ENCODE data around the gene AMY1A.
"Not testable (repeated sequence)": the region's sequence is repeated elsewhere in the genome, so short reads cannot be mapped to it uniquely, and the experiment has no call there.

Gene AMY1A

DNA sequence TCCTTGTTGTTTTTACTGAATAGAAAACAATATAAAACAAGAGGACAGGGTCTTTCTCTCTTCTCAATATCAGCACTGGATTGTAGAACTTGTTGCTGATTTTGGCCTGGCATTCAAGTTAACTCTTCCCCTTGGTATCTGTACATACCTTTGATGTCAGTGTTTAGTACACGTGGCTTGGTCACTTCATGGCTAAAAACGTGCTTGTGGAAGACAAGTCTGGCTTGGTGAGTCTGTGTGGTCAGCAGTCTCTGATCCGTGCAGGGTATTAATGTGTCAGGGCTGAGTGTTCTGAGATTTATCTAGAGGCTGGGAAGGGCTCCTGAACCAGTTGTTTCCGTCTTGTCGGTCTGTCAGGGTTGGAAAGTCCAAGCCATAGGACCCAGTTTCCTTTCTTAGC lies at the start of gene AMY1A:
Gene AMY1A (plus strand): TSS at position 301 of the 400 bp plus-strand sequence. CDS start 571 bp downstream, outside the sequence.
- not testable (repeated sequence) for H3K4me3 ChIP-seq (ENCODE audit: low read depth, low read length)

DNA sequence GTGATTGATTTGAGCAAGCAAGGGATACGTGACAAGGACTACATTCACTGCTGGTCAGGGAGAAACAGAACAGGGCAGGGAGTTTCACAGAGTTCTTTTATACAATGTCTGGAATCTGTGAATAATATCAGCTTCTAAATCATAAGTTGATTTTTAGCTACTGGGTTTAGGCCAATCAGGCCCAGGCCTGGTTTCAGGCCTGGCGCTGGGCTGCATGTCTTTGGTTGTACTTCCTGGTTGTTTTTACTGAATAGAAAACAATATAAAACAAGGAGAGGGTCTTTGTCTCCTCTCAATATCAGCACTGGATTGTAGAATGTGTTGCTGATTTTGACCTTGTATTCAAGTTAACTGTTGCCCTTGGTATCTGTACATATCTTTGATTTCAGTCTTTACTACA lies 39.2 kb upstream of the AMY1A start:
- H3K4me3 ChIP-seq (ENCODE audit: low read depth, low read length): no peak overlapping the region
- TF ChIP-seq, protein P1, sequence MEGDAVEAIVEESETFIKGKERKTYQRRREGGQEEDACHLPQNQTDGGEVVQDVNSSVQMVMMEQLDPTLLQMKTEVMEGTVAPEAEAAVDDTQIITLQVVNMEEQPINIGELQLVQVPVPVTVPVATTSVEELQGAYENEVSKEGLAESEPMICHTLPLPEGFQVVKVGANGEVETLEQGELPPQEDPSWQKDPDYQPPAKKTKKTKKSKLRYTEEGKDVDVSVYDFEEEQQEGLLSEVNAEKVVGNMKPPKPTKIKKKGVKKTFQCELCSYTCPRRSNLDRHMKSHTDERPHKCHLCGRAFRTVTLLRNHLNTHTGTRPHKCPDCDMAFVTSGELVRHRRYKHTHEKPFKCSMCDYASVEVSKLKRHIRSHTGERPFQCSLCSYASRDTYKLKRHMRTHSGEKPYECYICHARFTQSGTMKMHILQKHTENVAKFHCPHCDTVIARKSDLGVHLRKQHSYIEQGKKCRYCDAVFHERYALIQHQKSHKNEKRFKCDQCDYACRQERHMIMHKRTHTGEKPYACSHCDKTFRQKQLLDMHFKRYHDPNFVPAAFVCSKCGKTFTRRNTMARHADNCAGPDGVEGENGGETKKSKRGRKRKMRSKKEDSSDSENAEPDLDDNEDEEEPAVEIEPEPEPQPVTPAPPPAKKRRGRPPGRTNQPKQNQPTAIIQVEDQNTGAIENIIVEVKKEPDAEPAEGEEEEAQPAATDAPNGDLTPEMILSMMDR (IDR thresholded peaks at IDR 0.05; ENCODE audit: borderline replicate concordance, insufficient read depth, low read depth, low read length): no peak

DNA sequence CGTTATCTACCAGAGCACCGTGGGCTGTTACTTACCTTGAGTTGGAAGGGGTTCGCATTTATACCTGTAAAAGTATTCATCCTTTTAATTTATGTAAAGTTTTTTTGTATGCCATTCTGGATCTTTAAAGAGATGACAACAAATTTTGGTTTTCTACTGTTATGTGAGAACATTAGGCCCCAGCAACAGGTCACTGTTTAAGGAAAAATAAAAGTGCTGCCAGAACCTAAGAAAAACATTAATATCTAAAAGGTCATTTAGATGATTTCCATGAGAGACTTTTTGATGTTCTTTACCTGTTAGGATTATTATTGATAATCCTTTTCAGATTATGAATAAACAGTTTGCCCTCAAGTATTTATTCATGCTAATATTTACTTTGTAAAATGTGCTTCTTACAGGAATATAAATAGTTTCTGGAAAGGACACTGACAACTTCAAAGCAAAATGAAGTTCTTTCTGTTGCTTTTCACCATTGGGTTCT lies 38.5 kb upstream of the AMY1A start, which contains the start of gene AMY2A:
Gene AMY2A (plus strand): TSS at position 434 of the 484 bp plus-strand sequence. CDS start 14 bp downstream, at position 448.
- not testable (repeated sequence) for H3K4me3 ChIP-seq (ENCODE audit: low read depth, low read length)

DNA sequence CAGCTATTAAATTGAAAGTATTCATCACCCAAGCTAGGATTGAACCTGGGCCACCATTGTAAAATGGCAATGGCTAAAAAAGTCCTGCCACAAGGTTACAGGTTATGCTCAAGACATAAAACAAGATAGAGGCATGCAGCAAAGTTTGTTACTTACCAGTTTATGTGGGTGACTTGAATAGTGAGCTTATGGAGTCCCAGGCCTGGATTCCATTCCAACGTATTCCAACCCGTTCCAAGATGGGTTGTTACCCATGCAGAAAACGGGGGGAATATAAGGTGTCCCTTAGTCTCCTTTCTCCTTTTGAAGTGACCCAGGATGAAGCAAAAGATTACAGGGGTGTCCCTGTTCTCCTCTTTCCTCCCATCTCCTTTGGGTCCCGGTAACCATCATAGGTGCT lies 28.1 kb upstream of the AMY1A start:
- not testable (repeated sequence) for H3K4me3 ChIP-seq (ENCODE audit: low read depth, low read length)

DNA sequence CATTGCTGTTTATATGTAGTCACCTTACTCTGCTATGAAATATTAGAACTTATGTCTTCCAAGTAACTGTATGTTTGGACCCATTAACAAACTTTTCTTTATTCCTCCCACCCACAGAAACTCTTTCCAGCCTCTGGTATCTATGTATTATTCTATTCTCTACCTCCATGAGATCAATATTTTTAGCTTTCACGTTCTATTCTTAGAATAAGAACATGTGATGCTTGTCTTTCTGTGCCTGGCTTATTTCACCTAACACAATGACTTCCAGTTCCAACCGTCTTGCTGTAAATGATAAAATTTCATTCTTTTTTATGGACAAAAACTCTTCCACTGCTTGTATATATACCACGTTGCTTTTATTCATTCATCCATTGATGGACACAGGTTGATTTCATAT lies 14.4 kb upstream of the AMY1A start:
- H3K4me3 ChIP-seq (ENCODE audit: low read depth, low read length): not testable (repeated sequence)

DNA sequence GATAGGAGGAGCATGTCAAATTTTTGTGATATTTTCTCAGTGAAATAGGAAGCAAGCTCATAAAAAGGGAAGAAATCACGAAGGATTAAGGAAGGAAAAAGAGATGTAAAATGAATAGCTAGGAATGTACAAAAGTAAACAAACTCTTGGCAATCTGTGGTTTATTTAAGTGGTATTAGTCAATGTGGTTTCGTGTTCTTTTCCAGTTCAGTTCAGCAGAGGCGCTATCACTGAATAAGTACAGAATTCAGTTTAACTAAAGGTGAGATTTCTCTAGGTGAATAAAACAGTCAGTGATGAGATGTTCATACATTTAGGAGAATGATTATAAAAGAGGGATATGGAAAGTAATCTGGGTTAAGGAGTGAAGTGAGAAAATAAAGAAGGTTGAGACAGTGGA lies 11.7 kb upstream of the AMY1A start:
- H3K4me3 ChIP-seq (ENCODE audit: low read depth, low read length): not testable (repeated sequence)

DNA sequence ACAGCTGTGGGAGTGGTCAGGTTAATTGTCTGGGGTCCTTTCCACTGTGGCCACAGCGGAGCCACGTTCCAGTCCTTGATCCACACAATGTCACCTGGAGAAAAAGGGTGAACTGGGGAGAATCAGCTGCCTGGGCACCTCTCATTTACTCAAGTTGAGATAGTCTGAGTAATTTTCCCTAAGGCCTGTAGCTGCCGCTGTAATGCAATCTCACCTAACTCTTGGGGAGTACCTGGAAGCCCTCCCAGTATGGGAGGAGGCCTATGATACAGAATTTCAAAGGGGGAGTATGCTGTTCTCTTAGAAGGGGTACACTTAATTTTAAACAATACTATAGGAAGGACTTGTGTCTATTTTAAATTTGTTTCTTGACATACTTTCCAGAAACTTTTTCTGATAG lies 5.3 kb upstream of the AMY1A start:
- not testable (repeated sequence) for H3K4me3 ChIP-seq (ENCODE audit: low read depth, low read length)

DNA sequence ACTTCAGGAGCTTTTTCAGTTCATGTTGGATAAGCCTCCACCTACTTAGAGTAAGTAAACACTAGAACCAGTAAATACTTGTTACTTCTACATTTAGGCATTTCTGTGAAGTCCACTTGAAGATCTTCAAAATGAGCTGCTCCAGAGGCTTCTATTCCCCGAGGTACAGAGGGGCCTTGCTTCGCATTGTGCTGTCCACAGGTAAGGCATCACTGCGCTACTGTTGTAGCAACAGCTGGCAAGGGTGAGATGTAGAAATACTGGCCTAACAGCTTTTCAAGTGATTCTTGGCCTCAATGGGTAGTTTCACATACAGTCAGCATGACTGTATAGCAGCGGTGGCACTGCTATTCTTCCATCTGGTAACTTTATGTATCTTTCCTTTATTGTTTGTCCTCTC lies 4.7 kb upstream of the AMY1A start:
- H3K4me3 ChIP-seq (ENCODE audit: low read depth, low read length): not testable (repeated sequence)

DNA sequence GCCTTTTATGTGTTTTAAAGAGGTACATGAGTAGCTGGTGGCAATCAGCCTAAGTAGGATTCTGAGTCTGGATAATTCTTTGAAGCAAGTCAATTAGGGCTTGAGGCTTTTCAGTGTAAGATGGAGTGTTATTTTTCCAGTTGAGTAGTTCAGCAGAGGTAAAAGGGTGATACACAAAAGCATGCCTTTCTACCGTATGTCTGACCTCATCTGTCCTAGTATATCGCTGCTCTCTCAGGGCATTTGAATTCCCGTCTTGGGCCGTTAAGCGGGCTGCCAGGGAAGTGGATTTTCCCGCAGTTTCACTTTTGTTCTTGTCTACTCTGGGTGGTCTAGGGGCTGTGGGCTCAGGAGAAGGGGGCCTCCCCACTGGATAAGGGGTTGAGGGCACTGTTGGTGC lies 1.4 kb upstream of the AMY1A start:
- H3K4me3 ChIP-seq (ENCODE audit: low read depth, low read length): not testable (repeated sequence)

DNA sequence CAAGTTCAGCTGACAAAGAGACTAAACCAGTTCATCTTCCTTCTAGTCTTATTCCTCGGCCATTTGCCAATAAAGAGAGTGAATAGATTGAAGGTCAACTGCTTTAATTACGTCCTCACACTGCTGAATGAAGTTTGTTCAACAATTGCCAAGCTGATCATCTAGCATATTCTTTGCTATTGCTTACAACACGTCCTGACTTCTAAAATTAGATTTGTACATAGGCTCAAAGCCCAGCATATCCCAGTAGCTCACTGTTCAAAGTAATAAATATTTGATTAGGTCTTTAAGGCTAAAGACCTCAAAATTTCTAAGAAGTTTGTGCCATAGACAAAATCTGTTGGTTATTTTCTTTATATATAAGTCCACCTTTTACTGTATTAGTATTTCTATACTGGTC lies 20.8 kb downstream of the AMY1A start:
- H3K4me3 ChIP-seq (ENCODE audit: low read depth, low read length): not testable (repeated sequence)

DNA sequence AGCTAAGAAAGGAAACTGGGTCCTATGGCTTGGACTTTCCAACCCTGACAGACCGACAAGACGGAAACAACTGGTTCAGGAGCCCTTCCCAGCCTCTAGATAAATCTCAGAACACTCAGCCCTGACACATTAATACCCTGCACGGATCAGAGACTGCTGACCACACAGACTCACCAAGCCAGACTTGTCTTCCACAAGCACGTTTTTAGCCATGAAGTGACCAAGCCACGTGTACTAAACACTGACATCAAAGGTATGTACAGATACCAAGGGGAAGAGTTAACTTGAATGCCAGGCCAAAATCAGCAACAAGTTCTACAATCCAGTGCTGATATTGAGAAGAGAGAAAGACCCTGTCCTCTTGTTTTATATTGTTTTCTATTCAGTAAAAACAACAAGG lies 40.5 kb downstream of the AMY1A start, which contains the start of gene AMY1B:
Gene AMY1B (minus strand): TSS at position 101 of the 400 bp plus-strand sequence. CDS start 571 bp downstream, outside the sequence.
- H3K4me3 ChIP-seq (ENCODE audit: low read depth, low read length): not testable (repeated sequence)

DNA sequence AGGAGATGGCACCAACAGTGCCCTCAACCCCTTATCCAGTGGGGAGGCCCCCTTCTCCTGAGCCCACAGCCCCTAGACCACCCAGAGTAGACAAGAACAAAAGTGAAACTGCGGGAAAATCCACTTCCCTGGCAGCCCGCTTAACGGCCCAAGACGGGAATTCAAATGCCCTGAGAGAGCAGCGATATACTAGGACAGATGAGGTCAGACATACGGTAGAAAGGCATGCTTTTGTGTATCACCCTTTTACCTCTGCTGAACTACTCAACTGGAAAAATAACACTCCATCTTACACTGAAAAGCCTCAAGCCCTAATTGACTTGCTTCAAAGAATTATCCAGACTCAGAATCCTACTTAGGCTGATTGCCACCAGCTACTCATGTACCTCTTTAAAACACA lies 41.9 kb downstream of the AMY1A start:
- not testable (repeated sequence) for H3K4me3 ChIP-seq (ENCODE audit: low read depth, low read length)

DNA sequence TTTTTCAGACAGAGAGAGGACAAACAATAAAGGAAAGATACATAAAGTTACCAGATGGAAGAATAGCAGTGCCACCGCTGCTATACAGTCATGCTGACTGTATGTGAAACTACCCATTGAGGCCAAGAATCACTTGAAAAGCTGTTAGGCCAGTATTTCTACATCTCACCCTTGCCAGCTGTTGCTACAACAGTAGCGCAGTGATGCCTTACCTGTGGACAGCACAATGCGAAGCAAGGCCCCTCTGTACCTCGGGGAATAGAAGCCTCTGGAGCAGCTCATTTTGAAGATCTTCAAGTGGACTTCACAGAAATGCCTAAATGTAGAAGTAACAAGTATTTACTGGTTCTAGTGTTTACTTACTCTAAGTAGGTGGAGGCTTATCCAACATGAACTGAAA lies 45.1 kb downstream of the AMY1A start:
- H3K4me3 ChIP-seq (ENCODE audit: low read depth, low read length): not testable (repeated sequence)

DNA sequence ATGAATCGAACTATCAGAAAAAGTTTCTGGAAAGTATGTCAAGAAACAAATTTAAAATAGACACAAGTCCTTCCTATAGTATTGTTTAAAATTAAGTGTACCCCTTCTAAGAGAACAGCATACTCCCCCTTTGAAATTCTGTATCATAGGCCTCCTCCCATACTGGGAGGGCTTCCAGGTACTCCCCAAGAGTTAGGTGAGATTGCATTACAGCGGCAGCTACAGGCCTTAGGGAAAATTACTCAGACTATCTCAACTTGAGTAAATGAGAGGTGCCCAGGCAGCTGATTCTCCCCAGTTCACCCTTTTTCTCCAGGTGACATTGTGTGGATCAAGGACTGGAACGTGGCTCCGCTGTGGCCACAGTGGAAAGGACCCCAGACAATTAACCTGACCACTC lies 45.7 kb downstream of the AMY1A start:
- H3K4me3 ChIP-seq (ENCODE audit: low read depth, low read length): not testable (repeated sequence)

DNA sequence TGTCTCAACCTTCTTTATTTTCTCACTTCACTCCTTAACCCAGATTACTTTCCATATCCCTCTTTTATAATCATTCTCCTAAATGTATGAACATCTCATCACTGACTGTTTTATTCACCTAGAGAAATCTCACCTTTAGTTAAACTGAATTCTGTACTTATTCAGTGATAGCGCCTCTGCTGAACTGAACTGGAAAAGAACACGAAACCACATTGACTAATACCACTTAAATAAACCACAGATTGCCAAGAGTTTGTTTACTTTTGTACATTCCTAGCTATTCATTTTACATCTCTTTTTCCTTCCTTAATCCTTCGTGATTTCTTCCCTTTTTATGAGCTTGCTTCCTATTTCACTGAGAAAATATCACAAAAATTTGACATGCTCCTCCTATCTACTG lies 52.1 kb downstream of the AMY1A start:
- not testable (repeated sequence) for H3K4me3 ChIP-seq (ENCODE audit: low read depth, low read length)

DNA sequence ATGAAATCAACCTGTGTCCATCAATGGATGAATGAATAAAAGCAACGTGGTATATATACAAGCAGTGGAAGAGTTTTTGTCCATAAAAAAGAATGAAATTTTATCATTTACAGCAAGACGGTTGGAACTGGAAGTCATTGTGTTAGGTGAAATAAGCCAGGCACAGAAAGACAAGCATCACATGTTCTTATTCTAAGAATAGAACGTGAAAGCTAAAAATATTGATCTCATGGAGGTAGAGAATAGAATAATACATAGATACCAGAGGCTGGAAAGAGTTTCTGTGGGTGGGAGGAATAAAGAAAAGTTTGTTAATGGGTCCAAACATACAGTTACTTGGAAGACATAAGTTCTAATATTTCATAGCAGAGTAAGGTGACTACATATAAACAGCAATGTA lies 54.8 kb downstream of the AMY1A start:
- H3K4me3 ChIP-seq (ENCODE audit: low read depth, low read length): not testable (repeated sequence)

Measured in GM12875 (cell line).